Neural progenitor cell (in vitro differentiated cells): ENCODE data around the gene EYA4.

Experiments
- EZH2 ChIP-seq: fragments of 200-600 bp; sonication (generic); IDR thresholded peaks from 2 replicates; pipeline ENCODE4 v1.6.1; 2017; ENCODE audit warnings: antibody characterized with exemption, mild to moderate bottlenecking, moderate library complexity
- TF ChIP-seq, protein P1 (sequence below): fragments of 200-600 bp; sonication (generic); IDR thresholded peaks from 2 replicates; pipeline ENCODE4 v1.5.1; 2017; ENCODE audit warnings: antibody characterized with exemption, mild to moderate bottlenecking

DNA sequence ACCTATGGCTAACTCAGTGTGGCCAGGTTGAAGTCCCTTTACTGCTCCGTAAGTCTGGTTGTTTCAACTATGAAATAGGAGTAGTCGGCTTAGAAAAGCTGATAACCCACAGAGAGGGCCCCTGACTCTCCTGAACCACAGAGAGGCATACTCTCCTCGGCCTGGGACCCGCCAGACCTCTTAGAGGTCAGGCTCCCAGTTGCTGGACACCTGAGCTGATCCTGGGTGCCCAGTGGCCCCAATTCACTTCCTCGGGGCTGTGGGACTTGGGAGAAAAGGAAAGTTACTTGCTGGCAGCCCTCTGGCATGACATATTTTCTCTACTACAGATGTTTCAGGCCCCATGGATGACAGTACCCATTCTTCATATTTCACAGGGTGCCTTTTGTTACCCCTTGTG lies 34.2 kb upstream of the EYA4 start:
- no peak for TF ChIP-seq EZH2
- TF ChIP-seq, protein P1, sequence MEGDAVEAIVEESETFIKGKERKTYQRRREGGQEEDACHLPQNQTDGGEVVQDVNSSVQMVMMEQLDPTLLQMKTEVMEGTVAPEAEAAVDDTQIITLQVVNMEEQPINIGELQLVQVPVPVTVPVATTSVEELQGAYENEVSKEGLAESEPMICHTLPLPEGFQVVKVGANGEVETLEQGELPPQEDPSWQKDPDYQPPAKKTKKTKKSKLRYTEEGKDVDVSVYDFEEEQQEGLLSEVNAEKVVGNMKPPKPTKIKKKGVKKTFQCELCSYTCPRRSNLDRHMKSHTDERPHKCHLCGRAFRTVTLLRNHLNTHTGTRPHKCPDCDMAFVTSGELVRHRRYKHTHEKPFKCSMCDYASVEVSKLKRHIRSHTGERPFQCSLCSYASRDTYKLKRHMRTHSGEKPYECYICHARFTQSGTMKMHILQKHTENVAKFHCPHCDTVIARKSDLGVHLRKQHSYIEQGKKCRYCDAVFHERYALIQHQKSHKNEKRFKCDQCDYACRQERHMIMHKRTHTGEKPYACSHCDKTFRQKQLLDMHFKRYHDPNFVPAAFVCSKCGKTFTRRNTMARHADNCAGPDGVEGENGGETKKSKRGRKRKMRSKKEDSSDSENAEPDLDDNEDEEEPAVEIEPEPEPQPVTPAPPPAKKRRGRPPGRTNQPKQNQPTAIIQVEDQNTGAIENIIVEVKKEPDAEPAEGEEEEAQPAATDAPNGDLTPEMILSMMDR = no peak
